ENCODE measurements around the gene TEX29. TPM values are rescaled to one million over a fixed set of nuclear protein-coding genes. Genes with fewer than 3 reads are reported as not detected.

TEX29 gene
- total RNA-seq, 1 experiment from 2014 or later: not detected

DNA sequence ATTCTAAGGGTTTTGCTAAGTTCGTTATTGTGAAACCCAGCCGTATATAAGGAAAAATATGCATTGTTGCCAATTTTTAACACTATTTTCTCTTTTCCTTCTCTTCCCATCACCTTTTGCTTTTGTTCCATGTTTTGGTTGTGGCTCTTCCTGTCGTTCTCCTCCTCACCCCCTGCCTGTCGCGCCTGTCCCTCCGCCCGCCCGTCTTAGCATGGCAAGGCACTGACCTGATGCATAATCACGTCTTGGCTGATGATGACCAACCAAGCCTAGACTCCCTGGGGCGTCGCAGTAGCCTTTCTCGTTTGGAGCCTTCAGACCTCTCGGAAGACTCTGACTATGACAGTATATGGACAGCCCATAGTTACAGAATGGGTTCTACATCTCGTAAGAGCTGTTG is 28.5 kb upstream of the TEX29 start:
- intact Hi-C loops (cut with micrococcal nuclease; ENCODE audit: unreplicated experiment): no loop called here
- ChIA-PET POLR2A (no interaction called here), CTCF (no interaction called here)
- Mint-ChIP-seq H3K4me1 (ENCODE audit: low read depth, unreplicated experiment) (no peaks in the 10 kb centered on the region), H3K27ac (ENCODE audit: unreplicated experiment) (no peak overlapping the region), H3K4me3 (ENCODE audit: unreplicated experiment) (no peak overlapping the region), H3K9me3 (ENCODE audit: unreplicated experiment) (no peaks in the 10 kb centered on the region), H3K27me3 (ENCODE audit: insufficient read depth, unreplicated experiment) (no peaks in the 10 kb centered on the region), H3K36me3 (ENCODE audit: insufficient read depth, unreplicated experiment) (peaks cover 37% of the 10 kb centered on the region)
- peaks cover 4% of the 10 kb centered on the region for H3K36me3 ChIP-seq (ENCODE audit: control insufficient read depth, insufficient read depth, low read length)
- H3K9me3 ChIP-seq: no peaks in the 10 kb centered on the region
- no TSS peak for BruUV-seq (replicated peaks)
- TF ChIP-seq, protein P1, sequence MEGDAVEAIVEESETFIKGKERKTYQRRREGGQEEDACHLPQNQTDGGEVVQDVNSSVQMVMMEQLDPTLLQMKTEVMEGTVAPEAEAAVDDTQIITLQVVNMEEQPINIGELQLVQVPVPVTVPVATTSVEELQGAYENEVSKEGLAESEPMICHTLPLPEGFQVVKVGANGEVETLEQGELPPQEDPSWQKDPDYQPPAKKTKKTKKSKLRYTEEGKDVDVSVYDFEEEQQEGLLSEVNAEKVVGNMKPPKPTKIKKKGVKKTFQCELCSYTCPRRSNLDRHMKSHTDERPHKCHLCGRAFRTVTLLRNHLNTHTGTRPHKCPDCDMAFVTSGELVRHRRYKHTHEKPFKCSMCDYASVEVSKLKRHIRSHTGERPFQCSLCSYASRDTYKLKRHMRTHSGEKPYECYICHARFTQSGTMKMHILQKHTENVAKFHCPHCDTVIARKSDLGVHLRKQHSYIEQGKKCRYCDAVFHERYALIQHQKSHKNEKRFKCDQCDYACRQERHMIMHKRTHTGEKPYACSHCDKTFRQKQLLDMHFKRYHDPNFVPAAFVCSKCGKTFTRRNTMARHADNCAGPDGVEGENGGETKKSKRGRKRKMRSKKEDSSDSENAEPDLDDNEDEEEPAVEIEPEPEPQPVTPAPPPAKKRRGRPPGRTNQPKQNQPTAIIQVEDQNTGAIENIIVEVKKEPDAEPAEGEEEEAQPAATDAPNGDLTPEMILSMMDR (IDR thresholded peaks at IDR 0.05; ENCODE audit: insufficient read depth in 1 of 2, low read depth in 1 of 2, low read length in 1 of 2, severe bottlenecking in 1 of 2, unreplicated experiment in 1 of 2): no peak
- H3K4me1 ChIP-seq: no peaks in the 10 kb centered on the region
- no peaks in the 10 kb centered on the region for H3K27me3 ChIP-seq (replicated peaks; ENCODE audit: control insufficient read depth, insufficient read depth, low read length)
- no peak for DNase-seq
- H3K4me3 ChIP-seq (ENCODE audit: low read depth, low read length): no peak overlapping the region

DNA sequence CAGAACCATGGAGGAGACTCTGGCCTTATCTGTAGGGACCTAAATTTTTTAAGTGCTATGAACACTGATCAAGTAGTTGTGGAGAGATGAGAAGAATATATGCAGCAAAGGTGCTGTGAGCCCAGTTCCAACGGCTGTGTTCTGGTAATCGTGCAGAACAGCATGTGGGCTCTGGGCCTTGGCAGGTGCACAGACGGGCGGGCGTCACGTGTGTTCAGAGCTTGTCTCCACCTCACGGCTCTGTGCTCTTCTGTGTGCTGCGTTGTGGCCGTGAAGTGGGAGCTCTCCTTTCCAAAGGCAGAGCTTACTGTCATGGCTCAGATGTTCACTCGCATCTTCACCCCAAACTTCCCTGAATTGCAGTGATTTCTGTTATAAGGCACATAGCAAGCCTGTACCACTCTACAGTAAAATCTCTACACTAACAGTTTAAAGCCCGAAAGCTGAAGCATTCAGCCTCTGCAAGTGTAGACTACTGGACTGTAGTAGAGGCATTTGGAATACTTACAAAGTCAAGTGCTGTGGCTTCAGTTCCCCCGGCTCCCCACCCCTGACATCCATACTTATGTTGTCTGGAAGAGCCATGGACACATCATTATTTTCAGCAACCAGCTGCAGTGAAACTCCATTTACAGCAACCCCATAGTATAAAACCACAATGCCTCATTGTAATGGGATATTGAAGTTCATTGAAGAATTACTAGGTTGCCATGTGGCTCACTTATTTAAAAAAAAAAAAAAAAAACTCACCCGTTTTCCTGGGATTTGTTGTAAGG is 27.5 kb upstream of the TEX29 start:
- Mint-ChIP-seq H3K9me3 (ENCODE audit: unreplicated experiment) (no peaks in the 10 kb centered on the region), H3K36me3 (ENCODE audit: insufficient read depth, unreplicated experiment) (peaks cover 29% of the 10 kb centered on the region), H3K27ac (ENCODE audit: unreplicated experiment) (no peak overlapping the region), H3K4me3 (ENCODE audit: unreplicated experiment) (no peak overlapping the region), H3K4me1 (ENCODE audit: low read depth, unreplicated experiment) (no peaks in the 10 kb centered on the region), H3K27me3 (ENCODE audit: insufficient read depth, unreplicated experiment) (no peaks in the 10 kb centered on the region)
- no peaks in the 10 kb centered on the region for H3K4me1 ChIP-seq
- no peak for DNase-seq
- H3K27me3 ChIP-seq (replicated peaks; ENCODE audit: control insufficient read depth, insufficient read depth, low read length): no peaks in the 10 kb centered on the region
- H3K4me3 ChIP-seq (ENCODE audit: low read depth, low read length): no peak overlapping the region
- intact Hi-C loops (cut with micrococcal nuclease; ENCODE audit: unreplicated experiment): no loop called here
- POLR2A ChIA-PET: no interaction called here
- no peaks in the 10 kb centered on the region for H3K9me3 ChIP-seq
- no TSS peak for BruUV-seq (replicated peaks)
- TF ChIP-seq, protein P1 (IDR thresholded peaks at IDR 0.05; ENCODE audit: insufficient read depth in 1 of 2, low read depth in 1 of 2, low read length in 1 of 2, severe bottlenecking in 1 of 2, unreplicated experiment in 1 of 2): no peak
- peaks cover 4% of the 10 kb centered on the region for H3K36me3 ChIP-seq (ENCODE audit: control insufficient read depth, insufficient read depth, low read length)
- CTCF ChIA-PET: no interaction called here

DNA sequence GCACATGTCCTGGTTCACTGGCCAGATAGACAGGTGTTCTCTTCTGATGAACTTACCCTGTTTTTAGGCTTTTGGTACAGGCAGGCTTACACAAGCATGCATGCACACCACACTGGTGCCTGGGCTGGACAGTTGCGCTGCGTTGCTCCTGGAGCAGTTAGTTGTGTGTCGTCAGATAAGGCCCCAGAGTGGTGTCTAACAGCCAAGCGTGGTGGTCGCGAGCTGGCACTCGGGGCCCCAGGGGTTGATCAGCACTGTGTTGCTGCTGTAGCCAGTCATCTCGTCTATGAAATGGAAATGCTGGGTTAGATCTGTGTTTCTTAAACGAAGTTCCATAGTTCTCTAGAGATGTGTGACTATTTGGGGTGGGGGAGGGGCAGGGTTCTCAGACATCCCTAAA is 24.6 kb upstream of the TEX29 start:
- H3K9me3 ChIP-seq: no peaks in the 10 kb centered on the region
- no peaks in the 10 kb centered on the region for H3K27me3 ChIP-seq (replicated peaks; ENCODE audit: control insufficient read depth, insufficient read depth, low read length)
- no TSS peak for BruUV-seq (replicated peaks)
- Mint-ChIP-seq H3K36me3 (ENCODE audit: insufficient read depth, unreplicated experiment) (peaks cover 40% of the 10 kb centered on the region), H3K27me3 (ENCODE audit: insufficient read depth, unreplicated experiment) (no peaks in the 10 kb centered on the region), H3K4me1 (ENCODE audit: low read depth, unreplicated experiment) (no peaks in the 10 kb centered on the region), H3K9me3 (ENCODE audit: unreplicated experiment) (no peaks in the 10 kb centered on the region), H3K27ac (ENCODE audit: unreplicated experiment) (no peak overlapping the region), H3K4me3 (ENCODE audit: unreplicated experiment) (no peak overlapping the region)
- intact Hi-C loops (cut with micrococcal nuclease; ENCODE audit: unreplicated experiment): no loop called here
- peaks cover 4% of the 10 kb centered on the region for H3K36me3 ChIP-seq (ENCODE audit: control insufficient read depth, insufficient read depth, low read length)
- POLR2A ChIA-PET: no interaction called here
- no peak overlapping the region for H3K4me3 ChIP-seq (ENCODE audit: low read depth, low read length)
- DNase-seq: no peak
- CTCF ChIA-PET: no interaction called here
- H3K4me1 ChIP-seq: no peaks in the 10 kb centered on the region
- TF ChIP-seq, protein P1 (IDR thresholded peaks at IDR 0.05; ENCODE audit: insufficient read depth in 1 of 2, low read depth in 1 of 2, low read length in 1 of 2, severe bottlenecking in 1 of 2, unreplicated experiment in 1 of 2): no peak
